ENCODE data around the gene IGSF23. TPM values are rescaled to one million over a fixed set of nuclear protein-coding genes. Genes with fewer than 3 reads are reported as not detected.

The IGSF23 gene
- total RNA-seq, 4 donors from 2014 or later = not detected

- in situ Hi-C loops (cut with MboI; ENCODE audit: low pct_ligation_motif_present in 1 of 4, low pct_unique_long_range_greater_than_20kb in 1 of 4, low sequenced_read_pairs in 3 of 4) = loop anchor here in 3 of 4 donors (5.0 to 10.0 kb wide), 2 partner anchors 83 to 86 kb away; no protein-coding TSS in a partner anchor
- intact Hi-C loops (cut with DNase I; ENCODE audit: low total_unique reads) = loop anchor here (2.0 kb wide), 1 partner anchor 89 kb away; no protein-coding TSS in a partner anchor
- Histone ChIP-seq H3K9me3 (no peaks in the 10 kb centered on the region), H3K27ac (no peak overlapping the region), H3K4me3 (no peak overlapping the region), H3K36me3 (peaks cover 0 to 21% (median 13%) of the 10 kb centered on the region in 4 donors), H3K4me1 (peaks cover 0 to 2% (median 0%) of the 10 kb centered on the region in 4 donors), H3K27me3 (no peaks in the 10 kb centered on the region)
- no peak for DNase-seq
- 89 to 90% methylated on average over 2 to 3 of the region's 3 CpGs for WGBS, 2 donors (ENCODE audit: low coverage in 1 of 2)
- no peak for TF ChIP-seq POLR2AphosphoS5 (IDR thresholded peaks at IDR 0.05)
- no peak for TF ChIP-seq CTCF (IDR thresholded peaks at IDR 0.05)
- no peak for TF ChIP-seq EP300 (IDR thresholded peaks at IDR 0.05; ENCODE audit: low read depth)
- TF ChIP-seq POLR2A (IDR thresholded peaks at IDR 0.05) = no peak
These were observed 44.8 kb downstream of the IGSF23 start for GRCh38 chr19:44658069-44658733.

- Histone ChIP-seq H3K27me3 (no peaks in the 10 kb centered on the region), H3K9me3 (no peaks in the 10 kb centered on the region), H3K4me1 (no peaks in the 10 kb centered on the region), H3K36me3 (peaks cover 0 to 21% (median 11%) of the 10 kb centered on the region in 4 donors), H3K4me3 (no peak overlapping the region), H3K27ac (no peak overlapping the region)
- 92% methylated on average over 4 of the region's 4 CpGs; no CpG with 5 or more reads in 1 of the 2 donors for WGBS, 2 donors (ENCODE audit: low coverage in 1 of 2)
- DNase-seq = no peak
- intact Hi-C loops (cut with DNase I; ENCODE audit: low total_unique reads) (no loop called here), in situ Hi-C loops (cut with MboI; ENCODE audit: low pct_ligation_motif_present in 1 of 4, low pct_unique_long_range_greater_than_20kb in 1 of 4, low sequenced_read_pairs in 3 of 4) (loop anchor here in 1 of 4 donors (5.0 kb wide), 1 partner anchor 88 kb away; no protein-coding TSS in a partner anchor)
- no peak for TF ChIP-seq POLR2A (IDR thresholded peaks at IDR 0.05)
- no peak for TF ChIP-seq POLR2AphosphoS5 (IDR thresholded peaks at IDR 0.05)
- no peak for TF ChIP-seq CTCF (IDR thresholded peaks at IDR 0.05)
- no peak for TF ChIP-seq EP300 (IDR thresholded peaks at IDR 0.05; ENCODE audit: low read depth)
These were observed 46.7 kb downstream of the IGSF23 start for GRCh38 chr19:44660081-44660480.

- WGBS, 2 donors (ENCODE audit: low coverage in 1 of 2) = 87% methylated on average over 11 of the region's 11 CpGs; no CpG with 5 or more reads in 1 of the 2 donors
- in situ Hi-C loops (cut with MboI; ENCODE audit: low pct_ligation_motif_present in 1 of 4, low pct_unique_long_range_greater_than_20kb in 1 of 4, low sequenced_read_pairs in 3 of 4) = loop anchor here in 1 of 4 donors (5.0 kb wide), 1 partner anchor 89 kb away; no protein-coding TSS in a partner anchor
- peaks cover 0 to 21% (median 9%) of the 10 kb centered on the region in 4 donors for H3K36me3 ChIP-seq
These were observed 47.8 kb downstream of the IGSF23 start for GRCh38 chr19:44661205-44661604.

More at GRCh38 chr19:44661205-44661604, 47.8 kb downstream of the IGSF23 start:
- Histone ChIP-seq H3K9me3 (no peaks in the 10 kb centered on the region), H3K27me3 (no peaks in the 10 kb centered on the region), H3K27ac (no peak overlapping the region), H3K4me3 (no peak overlapping the region), H3K4me1 (no peaks in the 10 kb centered on the region)
- no peak for DNase-seq
- TF ChIP-seq EP300 (IDR thresholded peaks at IDR 0.05; ENCODE audit: low read depth) (no peak), POLR2AphosphoS5 (IDR thresholded peaks at IDR 0.05) (no peak), POLR2A (IDR thresholded peaks at IDR 0.05) (no peak), CTCF (IDR thresholded peaks at IDR 0.05) (no peak)
- intact Hi-C loops (cut with DNase I; ENCODE audit: low total_unique reads) = no loop called here

Data from transverse colon (tissue), 4 donors.